Femur (tissue), 1 donor: ENCODE data around the gene DNAH8.

Experiments
- DNase-seq: peaks from one replicate; pipeline ENCODE4 v3.0.0-alpha.2; 2017

DNAH8 gene

DNA sequence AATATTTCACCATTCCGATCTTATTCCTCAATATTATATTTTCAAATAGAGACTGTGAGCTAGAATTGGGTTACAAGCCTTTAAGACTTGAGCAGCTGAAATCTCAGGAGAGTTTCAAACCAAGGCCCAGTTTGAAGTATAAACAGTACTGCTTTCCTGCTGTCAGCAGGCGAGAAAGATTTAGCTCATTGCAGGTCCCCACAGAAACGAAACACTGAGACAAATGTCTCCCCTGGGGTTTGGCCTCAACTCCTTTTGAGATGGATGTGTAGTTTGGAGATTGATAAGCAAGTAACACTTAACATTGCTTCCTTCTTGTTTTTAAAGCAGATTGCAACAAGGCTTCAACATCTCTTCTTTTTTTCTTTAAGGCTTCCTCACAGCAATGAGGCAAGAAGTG is 311.1 kb downstream of the DNAH8 start:
- no peak for DNase-seq

- no peak for DNase-seq
Observed at GRCh38 chr6:39029156-39030011, 314.3 kb downstream of the DNAH8 start.

- DNase-seq = no peak
Observed at GRCh38 chr6:39035681-39036080, 320.6 kb downstream of the DNAH8 start.

GRCh38 chr6:39037082-39037508 is 322.0 kb downstream of the DNAH8 start:
- DNase-seq = no peak

- DNase-seq = no peak
Observed at GRCh38 chr6:39037707-39038106, 322.6 kb downstream of the DNAH8 start.

- no peak for DNase-seq
Observed at GRCh38 chr6:39040080-39040673, 325.1 kb downstream of the DNAH8 start.

DNA sequence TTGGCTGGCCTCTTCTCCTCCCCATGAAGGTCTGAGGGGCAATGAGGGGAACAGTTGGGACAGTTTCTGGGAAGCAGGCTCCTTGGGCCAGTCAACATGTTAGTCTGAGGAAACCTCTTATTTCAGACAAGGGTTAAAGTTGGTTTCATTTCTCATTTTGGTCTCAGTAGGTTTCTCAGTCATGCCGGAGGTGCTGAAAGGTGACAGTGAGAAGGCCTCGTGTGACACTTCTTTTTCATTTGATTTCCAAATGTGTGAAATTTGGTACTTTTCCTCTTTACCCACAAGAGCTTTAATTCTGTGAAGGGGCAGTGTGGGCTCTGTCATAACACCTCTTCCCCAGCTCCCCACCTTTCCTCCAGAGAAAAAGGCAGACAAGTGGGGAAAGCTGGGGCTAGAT is 326.0 kb downstream of the DNAH8 start:
- DNase-seq = no peak

GRCh38 chr6:39043776-39044175 is 328.7 kb downstream of the DNAH8 start:
- no peak for DNase-seq

- no peak for DNase-seq
Observed at GRCh38 chr6:39044181-39044580, 329.1 kb downstream of the DNAH8 start.

- DNase-seq = no peak
Observed at GRCh38 chr6:39047434-39048327, 332.6 kb downstream of the DNAH8 start.

GRCh38 chr6:39048481-39049399 is 333.6 kb downstream of the DNAH8 start, which contains the start of gene GLP1R:
Gene GLP1R, plus strand, starts transcription at chr6:39048781. Its CDS starts 60 bp downstream, at chr6:39048841.
- DNase-seq = no peak

DNA sequence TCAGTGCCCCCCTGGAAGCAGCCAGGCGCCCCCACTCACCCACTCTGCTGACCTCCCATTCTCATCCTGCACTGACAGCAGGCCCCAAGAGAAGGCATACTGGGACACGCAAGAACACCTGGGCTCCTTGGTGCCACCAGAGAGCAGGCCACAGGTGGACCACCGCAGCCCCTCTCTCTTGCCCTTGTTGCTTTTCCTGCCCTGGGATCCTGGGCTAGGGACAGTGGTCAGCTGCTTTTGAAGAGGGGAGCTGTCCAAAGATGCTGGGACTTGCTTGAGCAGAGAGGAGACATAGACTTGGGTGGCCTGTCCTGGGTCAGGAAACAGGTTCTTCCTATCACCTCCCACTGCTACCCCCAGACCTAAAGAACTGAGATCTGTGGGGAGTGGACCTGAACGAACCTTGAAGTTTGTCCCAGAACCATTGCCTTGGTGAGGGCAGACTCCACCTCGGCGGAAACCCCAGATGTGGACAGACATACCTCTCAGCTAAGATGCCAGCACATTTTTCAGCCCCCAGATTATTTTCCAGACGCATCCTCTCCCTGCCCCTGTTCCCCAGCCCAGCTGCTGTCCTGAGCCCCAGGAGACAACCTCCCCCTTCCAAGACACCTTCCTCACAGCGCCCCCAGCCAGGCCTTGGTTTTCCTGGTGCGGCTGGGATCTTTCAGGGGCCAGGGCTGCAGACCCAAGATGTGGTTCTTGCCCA is 334.6 kb downstream of the DNAH8 start:
- no peak for DNase-seq

- no peak for DNase-seq
Observed at GRCh38 chr6:39050453-39051112, 335.5 kb downstream of the DNAH8 start.

GRCh38 chr6:39051399-39052122 is 336.4 kb downstream of the DNAH8 start:
- DNase-seq = no peak

GRCh38 chr6:39053016-39053624 is 338.0 kb downstream of the DNAH8 start:
- DNase-seq = no peak

DNA sequence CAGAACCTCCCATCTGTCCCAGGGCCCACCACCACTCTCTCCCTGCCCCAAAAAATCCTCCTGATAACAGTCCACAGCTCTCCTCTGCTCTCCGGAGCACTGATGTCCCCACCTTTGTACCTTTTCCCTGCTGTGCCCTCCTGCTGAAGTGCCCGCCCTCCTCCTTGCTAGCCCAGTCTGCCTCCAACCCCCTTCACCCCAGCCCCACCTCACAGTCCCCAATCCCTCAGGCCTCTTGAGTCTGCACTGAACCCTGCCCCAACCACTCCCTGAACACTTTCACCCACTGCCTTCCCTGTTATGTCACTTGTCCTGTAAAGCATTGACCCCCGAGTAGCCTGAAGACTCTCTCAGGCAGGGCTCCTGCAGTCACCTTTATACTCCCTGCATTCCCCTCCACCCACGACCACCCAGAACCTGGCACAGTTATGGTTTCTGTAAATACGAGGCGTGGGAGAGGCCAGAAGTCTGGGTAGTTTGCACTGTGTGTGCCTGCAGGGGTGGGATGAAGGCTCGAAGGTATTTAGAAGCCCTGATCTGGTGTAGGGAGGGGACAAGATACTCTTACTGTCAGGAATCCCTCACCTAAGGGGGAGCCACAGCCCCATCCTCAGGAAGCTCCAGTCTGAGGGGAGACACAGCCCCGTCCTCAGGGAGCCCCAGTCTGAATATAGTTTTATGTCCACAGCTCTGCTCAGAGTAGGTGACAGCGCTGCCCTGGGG is 338.9 kb downstream of the DNAH8 start:
- DNase-seq = no peak

DNA sequence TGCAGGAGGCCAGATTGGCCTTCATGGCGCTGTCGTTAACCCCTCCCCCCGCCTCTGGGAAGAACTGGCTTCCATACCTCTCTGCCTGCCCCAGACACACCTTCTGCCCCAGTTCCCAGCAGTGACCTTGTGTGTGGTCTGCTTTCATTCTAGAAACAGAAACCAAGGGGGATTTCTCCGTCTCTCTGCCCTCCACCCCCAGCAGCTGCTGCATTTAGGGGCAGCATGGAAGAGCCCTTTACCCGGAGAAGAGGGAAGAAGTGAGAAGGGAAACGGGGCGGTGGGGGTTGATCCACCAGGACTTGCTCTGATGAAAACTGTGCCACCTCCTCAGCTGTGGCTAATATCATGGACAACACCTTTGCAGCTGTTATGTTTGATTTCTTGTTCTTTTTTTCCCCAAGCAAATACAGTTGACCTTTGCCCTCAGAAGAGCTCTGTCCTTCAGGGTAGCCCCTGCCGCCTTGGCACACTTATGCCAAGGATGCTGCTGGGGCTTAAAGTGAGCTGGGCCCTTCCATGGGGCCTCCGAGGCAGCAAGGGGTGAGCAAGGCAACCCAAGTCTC is 339.5 kb downstream of the DNAH8 start:
- DNase-seq = no peak

GRCh38 chr6:39055661-39056060 is 340.6 kb downstream of the DNAH8 start:
- no peak for DNase-seq

- DNase-seq = no peak
Observed at GRCh38 chr6:39056191-39056590, 341.1 kb downstream of the DNAH8 start.
